Astrocyte (in vitro differentiated cells and primary cell): Measurements from ENCODE around the gene SPEM3. TPM values are rescaled to one million over a fixed set of nuclear protein-coding genes. Genes with fewer than 3 reads are reported as not detected.

ENCODE experiments used
- DNase-seq: peaks from one replicate; pipeline ENCODE4 v3.0.0-alpha.2; 2010; ENCODE audit warnings: low read depth
- FAIRE-seq: peaks from 2 replicates; lab custom pipeline; 2011; peaks lifted over from hg19 to GRCh38; lab: Jason Lieb, UNC
- H2AFZ ChIP-seq: 2 replicates; pipeline ENCODE4 v1.6.0; 2012; ENCODE audit warnings: low read depth, low read length, inconsistent platforms
- H3K27ac ChIP-seq: 2 replicates; pipeline ENCODE4 v1.5.1; 2011; ENCODE audit warnings: low read depth, low read length, inconsistent platforms
- H3K27me3 ChIP-seq: 2 replicates; pipeline ENCODE4 v1.6.0; 2011; ENCODE audit warnings: low read length, inconsistent platforms; ENCODE audit not compliant: insufficient read depth
- H3K36me3 ChIP-seq: 2 replicates; pipeline ENCODE4 v1.5.1; 2011; ENCODE audit warnings: low read length, inconsistent platforms; ENCODE audit not compliant: insufficient read depth
- H3K4me1 ChIP-seq: 2 replicates; pipeline ENCODE4 v1.5.1; 2011; ENCODE audit warnings: low read length, inconsistent platforms; ENCODE audit not compliant: insufficient read depth
- H3K4me2 ChIP-seq: 2 replicates; pipeline ENCODE4 v1.6.0; 2012; ENCODE audit warnings: low read length, inconsistent platforms
- H3K4me3 ChIP-seq: 2 replicates; pipeline ENCODE4 v1.5.1; 2011; ENCODE audit warnings: low read depth, mild to moderate bottlenecking, low read length, inconsistent platforms; ENCODE audit not compliant: insufficient read depth
- H3K79me2 ChIP-seq: 2 replicates; pipeline ENCODE4 v1.6.0; 2012; ENCODE audit warnings: mild to moderate bottlenecking, low read length, inconsistent platforms; ENCODE audit not compliant: insufficient read depth
- H3K9ac ChIP-seq: 2 replicates; pipeline ENCODE4 v1.6.0; 2012; ENCODE audit warnings: mild to moderate bottlenecking, low read length, inconsistent platforms
- H3K9me3 ChIP-seq: 2 replicates; pipeline ENCODE4 v1.5.1; 2012; ENCODE audit warnings: low read depth, mild to moderate bottlenecking, low read length, inconsistent platforms; ENCODE audit not compliant: insufficient read depth
- H4K20me1 ChIP-seq: 2 replicates; pipeline ENCODE4 v1.6.0; 2012; ENCODE audit warnings: low read length, inconsistent platforms; ENCODE audit not compliant: insufficient read depth
- H3K27ac Mint-ChIP-seq: one replicate; pipeline ENCODE4 v1.8.0; 2021; ENCODE audit warnings: mild to moderate bottlenecking, mixed read lengths; ENCODE audit not compliant: unreplicated experiment
- H3K27me3 Mint-ChIP-seq: one replicate; pipeline ENCODE4 v1.8.0; 2021; ENCODE audit warnings: low read depth, mixed read lengths; ENCODE audit not compliant: unreplicated experiment
- H3K36me3 Mint-ChIP-seq: one replicate; pipeline ENCODE4 v1.8.0; 2021; ENCODE audit warnings: low read depth, mixed read lengths; ENCODE audit not compliant: unreplicated experiment
- H3K4me1 Mint-ChIP-seq: one replicate; pipeline ENCODE4 v1.8.0; 2021; ENCODE audit warnings: low read depth, mixed read lengths; ENCODE audit not compliant: unreplicated experiment
- H3K4me3 Mint-ChIP-seq: one replicate; pipeline ENCODE4 v1.8.0; 2021; ENCODE audit warnings: mild to moderate bottlenecking, moderate library complexity, mixed read lengths; ENCODE audit not compliant: unreplicated experiment
- H3K9me3 Mint-ChIP-seq: one replicate; pipeline ENCODE4 v1.8.0; 2021; ENCODE audit warnings: mild to moderate bottlenecking, mixed read lengths; ENCODE audit not compliant: unreplicated experiment
- CTCF ChIP-seq: IDR thresholded peaks from 2 replicates; pipeline ENCODE4 v1.5.1; 2011; ENCODE audit warnings: low read depth, mild to moderate bottlenecking, inconsistent platforms, low read length, moderate library complexity; ENCODE audit not compliant: insufficient read depth
- EZH2 ChIP-seq: IDR thresholded peaks from 2 replicates; pipeline ENCODE4 v1.6.1; 2012; ENCODE audit warnings: mild to moderate bottlenecking, low read length, inconsistent platforms; ENCODE audit not compliant: insufficient read depth
- total RNA-seq: library from RNA; stranded (reverse); gene quantifications from 2 replicates; pipeline ENCODE4 v1.2.1, GENCODE V29; 2021

The SPEM3 gene
- total RNA-seq, 1 donor from 2014 or later: not detected

GRCh38 chr17:7463372-7463846 lies 34.8 kb downstream of the SPEM3 start:
- Histone ChIP-seq H3K27ac (no peak overlapping the region), H3K36me3 (peaks cover 3% of the 10 kb centered on the region), H3K4me1 (peaks cover 7% of the 10 kb centered on the region), H3K27me3 (no peaks in the 10 kb centered on the region), H3K9me3 (no peaks in the 10 kb centered on the region), H3K4me2 (no peak overlapping the region), H4K20me1 (peaks cover 27% of the 10 kb centered on the region), H3K79me2 (peaks cover 14% of the 10 kb centered on the region), H3K9ac (no peak overlapping the region), H3K4me3 (no peak overlapping the region), H2AFZ (no peak overlapping the region)
- Mint-ChIP-seq H3K4me3 (no peak overlapping the region), H3K36me3 (peaks cover 14% of the 10 kb centered on the region), H3K27ac (no peak overlapping the region), H3K4me1 (peaks cover 9% of the 10 kb centered on the region), H3K9me3 (no peaks in the 10 kb centered on the region), H3K27me3 (no peaks in the 10 kb centered on the region)
- no peak for FAIRE-seq
- DNase-seq: no peak
- TF ChIP-seq EZH2: no peak
- TF ChIP-seq CTCF: no peak

GRCh38 chr17:7464081-7464480 lies 35.4 kb downstream of the SPEM3 start:
- Mint-ChIP-seq H3K9me3 (no peaks in the 10 kb centered on the region), H3K27me3 (no peaks in the 10 kb centered on the region), H3K4me1 (peaks cover 9% of the 10 kb centered on the region), H3K36me3 (peaks cover 14% of the 10 kb centered on the region), H3K4me3 (no peak overlapping the region), H3K27ac (no peak overlapping the region)
- Histone ChIP-seq H3K9me3 (no peaks in the 10 kb centered on the region), H3K4me2 (no peak overlapping the region), H3K36me3 (peaks cover 3% of the 10 kb centered on the region), H3K4me3 (no peak overlapping the region), H4K20me1 (peaks cover 33% of the 10 kb centered on the region), H2AFZ (no peak overlapping the region), H3K27ac (no peak overlapping the region), H3K4me1 (peaks cover 7% of the 10 kb centered on the region), H3K79me2 (peaks cover 20% of the 10 kb centered on the region), H3K27me3 (no peaks in the 10 kb centered on the region), H3K9ac (no peak overlapping the region)
- FAIRE-seq (no peak), DNase-seq (no peak)
- TF ChIP-seq EZH2 (no peak), CTCF (no peak)

GRCh38 chr17:7465597-7466275 lies 37.1 kb downstream of the SPEM3 start:
- peaks cover 41% of the 10 kb centered on the region for H4K20me1 ChIP-seq
- H3K36me3 Mint-ChIP-seq: peaks cover 14% of the 10 kb centered on the region
- no peak for FAIRE-seq
- H3K4me3 Mint-ChIP-seq: peak overlapping the region; percentile 20
- no peaks in the 10 kb centered on the region for H3K9me3 Mint-ChIP-seq
- H3K4me1 ChIP-seq: peaks cover 7% of the 10 kb centered on the region
- no peak for DNase-seq
- no peaks in the 10 kb centered on the region for H3K27me3 Mint-ChIP-seq
- H3K27ac Mint-ChIP-seq: no peak overlapping the region
- H3K36me3 ChIP-seq: peaks cover 3% of the 10 kb centered on the region
- no peak for TF ChIP-seq CTCF
- no peak for TF ChIP-seq EZH2
- no peak overlapping the region for H2AFZ ChIP-seq
- H3K9ac ChIP-seq: no peak overlapping the region
- no peak overlapping the region for H3K27ac ChIP-seq
- H3K27me3 ChIP-seq: no peaks in the 10 kb centered on the region
- H3K4me1 Mint-ChIP-seq: peaks cover 9% of the 10 kb centered on the region
- no peaks in the 10 kb centered on the region for H3K9me3 ChIP-seq
- no peak overlapping the region for H3K4me2 ChIP-seq
- no peak overlapping the region for H3K4me3 ChIP-seq
- peaks cover 36% of the 10 kb centered on the region for H3K79me2 ChIP-seq
